CD4-positive, alpha-beta T cell (primary cell): Measurements from ENCODE around the gene BICC1. TPM values are rescaled to one million over a fixed set of nuclear protein-coding genes. Genes with fewer than 3 reads are reported as not detected.

Experiments used
- ATAC-seq: fragments of 200-7000 bp; cut with Tn5 transposase; one replicate; pipeline ENCODE4 v1.10.0; 2022; ENCODE audit warnings: mild to moderate bottlenecking; ENCODE audit not compliant: poor library complexity
- CTCF ChIA-PET: fragments of 350-600 bp; sonication (Branson Sonifier 250); formaldehyde crosslinking; loops from one replicate; lab custom pipeline; 2021; ENCODE audit warnings: antibody characterized with exemption, inconsistent platforms; lab: Charles Lee
- POLR2A ChIA-PET: fragments of 350-600 bp; sonication (Branson Sonifier 250); formaldehyde crosslinking; loops from one replicate; lab custom pipeline; 2021; ENCODE audit warnings: antibody characterized with exemption, inconsistent platforms; lab: Charles Lee
- DNase-seq, 14 experiments: peaks; one replicate each; pipeline ENCODE4 v3.0.0-alpha.2; 2013 to 2020; ENCODE audit warnings: mixed read lengths in 2 of 14
- H3K27ac ChIP-seq, 2 donors: one replicate each; pipeline versions ENCODE4 v1.5.1 to v1.7.0; 2013; ENCODE audit warnings: low read length in 2 of 2, low read depth in 1 of 2, mild to moderate bottlenecking in 1 of 2
- H3K27me3 ChIP-seq, 2 experiments: 1 replicate in 1 of 2; 2 replicates in 1 of 2; pipeline versions ENCODE4 v1.6.1 to v1.7.0; 2013; ENCODE audit warnings: low read length in 2 of 2, control low read depth in 1 of 2, mild to moderate bottlenecking in 1 of 2, moderate library complexity in 1 of 2; ENCODE audit not compliant: insufficient read depth in 2 of 2, control insufficient read depth in 1 of 2
- H3K36me3 ChIP-seq: one replicate; pipeline ENCODE4 v1.6.1; 2013; ENCODE audit warnings: low read length, control low read depth; ENCODE audit not compliant: insufficient read depth
- H3K4me1 ChIP-seq: one replicate; pipeline ENCODE4 v1.6.1; 2013; ENCODE audit warnings: low read length, control low read depth; ENCODE audit not compliant: insufficient read depth
- H3K4me3 ChIP-seq: one replicate; pipeline ENCODE4 v1.5.1; 2013; ENCODE audit warnings: mild to moderate bottlenecking, low read length, moderate library complexity
- H3K9me3 ChIP-seq, 2 experiments: 1 replicate in 1 of 2; 2 replicates in 1 of 2; pipeline versions ENCODE4 v1.6.1 to v1.7.0; 2013; ENCODE audit warnings: low read length in 2 of 2, mild to moderate bottlenecking in 2 of 2, control low read depth in 1 of 2, moderate library complexity in 1 of 2; ENCODE audit not compliant: control insufficient read depth in 1 of 2, insufficient read depth in 1 of 2
- H3K27ac Mint-ChIP-seq: one replicate; pipeline ENCODE4 v1.8.0; 2020; ENCODE audit warnings: mixed read lengths
- H3K27me3 Mint-ChIP-seq: one replicate; pipeline ENCODE4 v1.8.0; 2021; ENCODE audit warnings: mixed read lengths
- H3K36me3 Mint-ChIP-seq: one replicate; pipeline ENCODE4 v1.8.0; 2021; ENCODE audit warnings: low read depth, mixed read lengths
- H3K4me1 Mint-ChIP-seq: one replicate; pipeline ENCODE4 v1.8.0; 2021; ENCODE audit warnings: low read depth, mixed read lengths
- H3K4me3 Mint-ChIP-seq: one replicate; pipeline ENCODE4 v1.8.0; 2020; ENCODE audit warnings: mild to moderate bottlenecking, mixed read lengths
- H3K9me3 Mint-ChIP-seq: one replicate; pipeline ENCODE4 v1.8.0; 2020; ENCODE audit warnings: mixed read lengths
- CTCF ChIP-seq: fragments of 200-600 bp; IDR thresholded peaks from one replicate; pipeline ENCODE4 v1.8.0; 2022; ENCODE audit warnings: antibody characterized with exemption, mild to moderate bottlenecking
- intact Hi-C, 2 experiments: fragments of 100-400 bp; cut with DNase I in 1 of 2; cut with micrococcal nuclease in 1 of 2; formaldehyde crosslinking; loops; one replicate each; pipeline versions ENCODE4 v1.15.1 to v1.9.0; 2023 to 2025; cut with DNase I, micrococcal nuclease
- total RNA-seq, 174 experiments: library from RNA in 2 of 174; stranded (reverse) in 2 of 174; gene quantifications; one replicate each; pipeline ENCODE4 v1.2.3 and lab custom pipeline; 2021 to 2026

BICC1 gene
- total RNA-seq, 2 experiments from 2014 or later, result not detected

GRCh38 chr10:58622246-58622645, 109.6 kb downstream of the BICC1 start:
- no peaks in the 10 kb centered on the region for H3K4me1 Mint-ChIP-seq
- ChIA-PET CTCF (no interaction called here), POLR2A (no interaction called here)

GRCh38 chr10:58625070-58625469, 112.4 kb downstream of the BICC1 start:
- Histone ChIP-seq H3K9me3 (no peaks in the 10 kb centered on the region), H3K4me1 (no peaks in the 10 kb centered on the region), H3K27ac (no peak overlapping the region), H3K36me3 (no peaks in the 10 kb centered on the region), H3K27me3 (no peaks in the 10 kb centered on the region), H3K4me3 (no peak overlapping the region)
- POLR2A ChIA-PET, result no interaction called here
- CTCF ChIA-PET, result no interaction called here
- H3K27me3 Mint-ChIP-seq, result no peaks in the 10 kb centered on the region
- H3K4me1 Mint-ChIP-seq, result no peaks in the 10 kb centered on the region
- ATAC-seq, result no peak
- no peaks in the 10 kb centered on the region for H3K36me3 Mint-ChIP-seq
- H3K27ac Mint-ChIP-seq, result no peak overlapping the region
- intact Hi-C loops, result no loop called here
- no peak for DNase-seq
- H3K4me3 Mint-ChIP-seq, result no peak overlapping the region
- no peak for TF ChIP-seq CTCF
- H3K9me3 Mint-ChIP-seq, result no peaks in the 10 kb centered on the region

More at GRCh38 chr10:58622246-58622645, 109.6 kb downstream of the BICC1 start:
- DNase-seq (no peak), ATAC-seq (no peak)
- Histone ChIP-seq H3K4me1 (no peaks in the 10 kb centered on the region), H3K9me3 (no peaks in the 10 kb centered on the region), H3K4me3 (no peak overlapping the region), H3K36me3 (no peaks in the 10 kb centered on the region), H3K27me3 (no peaks in the 10 kb centered on the region), H3K27ac (no peak overlapping the region)
- Mint-ChIP-seq H3K9me3 (no peaks in the 10 kb centered on the region), H3K27me3 (no peaks in the 10 kb centered on the region), H3K36me3 (no peaks in the 10 kb centered on the region), H3K27ac (no peak overlapping the region), H3K4me3 (no peak overlapping the region)
- TF ChIP-seq CTCF, result no peak
- intact Hi-C loops, result no loop called here

GRCh38 chr10:58627392-58627791, 114.7 kb downstream of the BICC1 start:
- no peak overlapping the region for H3K4me3 ChIP-seq
- H3K4me3 Mint-ChIP-seq, result no peak overlapping the region
- no peak overlapping the region for H3K27ac Mint-ChIP-seq
- no peaks in the 10 kb centered on the region for H3K27me3 Mint-ChIP-seq
- ATAC-seq, result no peak
- ChIA-PET CTCF (no interaction called here), POLR2A (no interaction called here)
- no peak overlapping the region for H3K27ac ChIP-seq
- no peaks in the 10 kb centered on the region for H3K9me3 Mint-ChIP-seq
- H3K4me1 Mint-ChIP-seq, result no peaks in the 10 kb centered on the region
- no peaks in the 10 kb centered on the region for H3K27me3 ChIP-seq
- no peaks in the 10 kb centered on the region for H3K36me3 Mint-ChIP-seq
- intact Hi-C loops, result no loop called here
- no peak for DNase-seq
- no peaks in the 10 kb centered on the region for H3K36me3 ChIP-seq
- no peak for TF ChIP-seq CTCF
- no peaks in the 10 kb centered on the region for H3K9me3 ChIP-seq
- no peaks in the 10 kb centered on the region for H3K4me1 ChIP-seq
